ENCODE data around the gene ZMYM2.

The ZMYM2 gene

GRCh38 chr13:19955873-19956559 is 2.5 kb upstream of the ZMYM2 start:
- H3K27ac ChIP-seq: no peak overlapping the region
- no peak for TF ChIP-seq ZFX (IDR thresholded peaks at IDR 0.05)

GRCh38 chr13:19957320-19958154 is 990 bp upstream of the ZMYM2 start:
- H3K27ac ChIP-seq: peak overlapping the region; percentile 92
- TF ChIP-seq ZFX (IDR thresholded peaks at IDR 0.05) (no peak), CTCF (conservative IDR thresholded peaks at IDR 0.05) (no peak)

- H3K27ac ChIP-seq: peak overlapping the region; percentile 92
- TF ChIP-seq CTCF (conservative IDR thresholded peaks at IDR 0.05): no peak
- peak; percentile 42; the same call in 1 of the 2 replicates for TF ChIP-seq ZFX (IDR thresholded peaks at IDR 0.05)
These were observed 759 bp downstream of the ZMYM2 start for GRCh38 chr13:19959141-19959830.

GRCh38 chr13:19959831-19960652 is 1.5 kb downstream of the ZMYM2 start:
- TF ChIP-seq ZFX (IDR thresholded peaks at IDR 0.05) (no peak), CTCF (conservative IDR thresholded peaks at IDR 0.05) (peak; percentile 98)
- peak overlapping the region; percentile 92 for H3K27ac ChIP-seq

GRCh38 chr13:19960653-19960976 is 2.1 kb downstream of the ZMYM2 start:
- TF ChIP-seq ZFX (IDR thresholded peaks at IDR 0.05) (no peak), CTCF (conservative IDR thresholded peaks at IDR 0.05) (no peak)

GRCh38 chr13:19961489-19961888 is 3.0 kb downstream of the ZMYM2 start:
- TF ChIP-seq CTCF (conservative IDR thresholded peaks at IDR 0.05) (no peak), ZFX (IDR thresholded peaks at IDR 0.05) (no peak)
- no peak overlapping the region for H3K27ac ChIP-seq

More at GRCh38 chr13:19960653-19960976, 2.1 kb downstream of the ZMYM2 start:
- no peak overlapping the region for H3K27ac ChIP-seq

- H3K27ac ChIP-seq: no peak overlapping the region
- TF ChIP-seq ZFX (IDR thresholded peaks at IDR 0.05) (no peak), CTCF (conservative IDR thresholded peaks at IDR 0.05) (no peak)
These were observed 3.4 kb downstream of the ZMYM2 start for GRCh38 chr13:19961924-19962323.
